ENCODE data around the gene LDB3.
A peak's percentile ranks its signal among the peaks of the same experiment; 100 is the strongest.

LDB3 gene

GRCh38 chr10:86773498-86773897 is 105.2 kb downstream of the LDB3 start:
- no peak for DNase-seq

- peak; percentile 94 for DNase-seq
Measured at GRCh38 chr10:86775056-86775869, 107.0 kb downstream of the LDB3 start.

- DNase-seq: no peak
Measured at GRCh38 chr10:86775870-86776180, 107.5 kb downstream of the LDB3 start.

GRCh38 chr10:86779220-86780017 is 111.1 kb downstream of the LDB3 start:
- DNase-seq: no peak

- DNase-seq: no peak
Measured at GRCh38 chr10:86782701-86783418, 114.5 kb downstream of the LDB3 start.

- DNase-seq: no peak
Measured at GRCh38 chr10:86785037-86785436, 116.7 kb downstream of the LDB3 start.

All from OCI-M1 (cell line).